MM.1S (cell line): Measurements from ENCODE around the gene ERGIC3.

Experiments
- EZH2 ChIP-seq: fragments of 300-600 bp; sonication (generic); optimal IDR thresholded peaks from 2 replicates; pipeline ENCODE3; 2017; ENCODE audit warnings: low read depth, mild to moderate bottlenecking, antibody characterized with exemption, low read length, mixed read lengths
- TF ChIP-seq, protein P1 (sequence below): fragments of 300-600 bp; sonication (generic); IDR thresholded peaks from 2 replicates; pipeline ENCODE4 v1.5.1; 2016; ENCODE audit warnings: antibody characterized with exemption, low read length, mixed read lengths

- no peak for TF ChIP-seq EZH2
- TF ChIP-seq, protein P1, sequence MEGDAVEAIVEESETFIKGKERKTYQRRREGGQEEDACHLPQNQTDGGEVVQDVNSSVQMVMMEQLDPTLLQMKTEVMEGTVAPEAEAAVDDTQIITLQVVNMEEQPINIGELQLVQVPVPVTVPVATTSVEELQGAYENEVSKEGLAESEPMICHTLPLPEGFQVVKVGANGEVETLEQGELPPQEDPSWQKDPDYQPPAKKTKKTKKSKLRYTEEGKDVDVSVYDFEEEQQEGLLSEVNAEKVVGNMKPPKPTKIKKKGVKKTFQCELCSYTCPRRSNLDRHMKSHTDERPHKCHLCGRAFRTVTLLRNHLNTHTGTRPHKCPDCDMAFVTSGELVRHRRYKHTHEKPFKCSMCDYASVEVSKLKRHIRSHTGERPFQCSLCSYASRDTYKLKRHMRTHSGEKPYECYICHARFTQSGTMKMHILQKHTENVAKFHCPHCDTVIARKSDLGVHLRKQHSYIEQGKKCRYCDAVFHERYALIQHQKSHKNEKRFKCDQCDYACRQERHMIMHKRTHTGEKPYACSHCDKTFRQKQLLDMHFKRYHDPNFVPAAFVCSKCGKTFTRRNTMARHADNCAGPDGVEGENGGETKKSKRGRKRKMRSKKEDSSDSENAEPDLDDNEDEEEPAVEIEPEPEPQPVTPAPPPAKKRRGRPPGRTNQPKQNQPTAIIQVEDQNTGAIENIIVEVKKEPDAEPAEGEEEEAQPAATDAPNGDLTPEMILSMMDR: no peak
These were observed 58.5 kb downstream of the ERGIC3 start for GRCh38 chr20:35600176-35600992.
